HEK293 (cell line): Measurements from ENCODE around the gene GAPDHS.
A peak's percentile ranks its signal among the peaks of the same experiment; 100 is the strongest.

Source experiments
- CTCF ChIA-PET: fragments of 350-600 bp; formaldehyde crosslinking; extraction: SDS; loops from one replicate; lab custom pipeline; 2021; ENCODE audit warnings: antibody characterized with exemption; lab: Yijun Ruan, JAX
- POLR2A ChIA-PET: fragments of 300-600 bp; formaldehyde crosslinking; extraction: SDS; loops from one replicate; lab custom pipeline; 2020; ENCODE audit warnings: antibody characterized with exemption, inconsistent platforms; lab: Yijun Ruan, JAX
- H3K27ac ChIP-seq: fragments of 200-500 bp; sonication (Bioruptor generic); 2 replicates; pipeline ENCODE4 v1.5.1; 2014; ENCODE audit warnings: low read depth, low read length, control low read depth, inconsistent platforms; ENCODE audit errors: extremely low read depth
- H3K36me3 ChIP-seq, 2 experiments: fragments of 200-500 bp in 1 of 2; sonication (Bioruptor generic) in 1 of 2; 1 replicate in 1 of 2; 2 replicates in 1 of 2; pipeline ENCODE4 v1.5.1; 2014 to 2017; ENCODE audit warnings: inconsistent platforms in 2 of 2, low read length in 2 of 2; ENCODE audit not compliant: control insufficient read depth in 2 of 2, insufficient read depth in 1 of 2
- H3K4me1 ChIP-seq: fragments of 200-500 bp; sonication (Bioruptor generic); 2 replicates; pipeline ENCODE4 v1.5.1; 2014; ENCODE audit warnings: mild to moderate bottlenecking, low read length, inconsistent platforms; ENCODE audit not compliant: control insufficient read depth, insufficient read depth
- H3K4me3 ChIP-seq: 2 replicates; pipeline ENCODE4 v1.5.1; 2011; ENCODE audit warnings: low read depth, mild to moderate bottlenecking, control low read depth, low read length, moderate library complexity
- H3K9me3 ChIP-seq: fragments of 200-500 bp; sonication (Bioruptor generic); 2 replicates; pipeline ENCODE4 v1.5.1; 2014; ENCODE audit warnings: low read depth, low read length, inconsistent platforms; ENCODE audit not compliant: control insufficient read depth, insufficient read depth
- GLI4 ChIP-seq: fragments of 450-650 bp; formaldehyde crosslinking; IDR thresholded peaks from 2 replicates; pipeline ENCODE4 v1.5.1; 2016; ENCODE audit warnings: missing biosample characterization, missing genetic modification characterization
- KLF1 ChIP-seq: fragments of 450-650 bp; formaldehyde crosslinking; IDR thresholded peaks from 2 replicates; pipeline ENCODE4 v1.5.1; 2016; ENCODE audit warnings: missing biosample characterization, missing genetic modification characterization
- SCRT2 ChIP-seq: fragments of 450-650 bp; formaldehyde crosslinking; IDR thresholded peaks from 2 replicates; pipeline ENCODE4 v1.5.1; 2016; ENCODE audit warnings: missing biosample characterization, missing genetic modification characterization
- SETDB1 ChIP-seq: IDR thresholded peaks from one replicate; pipeline ENCODE4 v1.6.1; 2017; ENCODE audit warnings: mild to moderate bottlenecking, low read length, moderate library complexity, mixed read lengths; ENCODE audit not compliant: insufficient read length
- SP3 ChIP-seq: fragments of 450-650 bp; formaldehyde crosslinking; IDR thresholded peaks from 2 replicates; pipeline ENCODE4 v1.5.1; 2016; ENCODE audit warnings: missing biosample characterization, missing genetic modification characterization
- ZBTB44 ChIP-seq: fragments of 450-650 bp; IDR thresholded peaks from 2 replicates; pipeline ENCODE4 v1.5.1; 2018; ENCODE audit warnings: missing biosample characterization, mild to moderate bottlenecking, missing genetic modification characterization
- ZNF121 ChIP-seq: fragments of 450-650 bp; formaldehyde crosslinking; IDR thresholded peaks from 2 replicates; pipeline ENCODE4 v1.5.1; 2016; ENCODE audit warnings: missing biosample characterization, missing genetic modification characterization
- ZNF16 ChIP-seq: fragments of 450-650 bp; formaldehyde crosslinking; IDR thresholded peaks from 2 replicates; pipeline ENCODE4 v1.5.1; 2016; ENCODE audit warnings: low read depth, missing biosample characterization, missing genetic modification characterization
- ZNF2 ChIP-seq: fragments of 450-650 bp; formaldehyde crosslinking; IDR thresholded peaks from 2 replicates; pipeline ENCODE4 v1.5.1; 2016; ENCODE audit warnings: missing biosample characterization, missing genetic modification characterization
- ZNF302 ChIP-seq: fragments of 450-650 bp; formaldehyde crosslinking; IDR thresholded peaks from 2 replicates; pipeline ENCODE4 v1.5.1; 2016; ENCODE audit warnings: missing biosample characterization, missing genetic modification characterization, low read depth
- ZNF335 ChIP-seq: fragments of 450-650 bp; formaldehyde crosslinking; conservative IDR thresholded peaks from 2 replicates; pipeline ENCODE4 v1.5.1; 2016; ENCODE audit warnings: missing biosample characterization, missing genetic modification characterization
- ZNF366 ChIP-seq: fragments of 450-650 bp; formaldehyde crosslinking; conservative IDR thresholded peaks from 2 replicates; pipeline ENCODE4 v1.5.1; 2016; ENCODE audit warnings: missing biosample characterization, missing genetic modification characterization
- ZNF473 ChIP-seq: fragments of 450-650 bp; formaldehyde crosslinking; IDR thresholded peaks from 2 replicates; pipeline ENCODE4 v1.5.1; 2017; ENCODE audit warnings: missing biosample characterization, missing genetic modification characterization
- ZNF514 ChIP-seq: fragments of 450-650 bp; formaldehyde crosslinking; IDR thresholded peaks from 2 replicates; pipeline ENCODE4 v1.5.1; 2016; ENCODE audit warnings: missing biosample characterization, missing genetic modification characterization
- ZNF600 ChIP-seq: fragments of 450-650 bp; formaldehyde crosslinking; IDR thresholded peaks from 2 replicates; pipeline ENCODE4 v1.5.1; 2016; ENCODE audit warnings: missing biosample characterization, missing genetic modification characterization
- ZNF660 ChIP-seq: fragments of 450-650 bp; IDR thresholded peaks from 2 replicates; pipeline ENCODE4 v1.5.1; 2018; ENCODE audit warnings: missing biosample characterization, mild to moderate bottlenecking, missing genetic modification characterization
- ZNF747 ChIP-seq: fragments of 450-650 bp; formaldehyde crosslinking; IDR thresholded peaks from 2 replicates; pipeline ENCODE4 v1.5.1; 2016; ENCODE audit warnings: missing biosample characterization, missing genetic modification characterization
- ZNF76 ChIP-seq: fragments of 450-650 bp; formaldehyde crosslinking; IDR thresholded peaks from 2 replicates; pipeline ENCODE4; 2016; ENCODE audit warnings: low read depth, missing biosample characterization, missing genetic modification characterization, borderline replicate concordance
- ZNF776 ChIP-seq: fragments of 450-650 bp; formaldehyde crosslinking; IDR thresholded peaks from 2 replicates; pipeline ENCODE4 v1.5.0; 2017; ENCODE audit warnings: missing biosample characterization, missing genetic modification characterization, borderline replicate concordance
- ZNF843 ChIP-seq: fragments of 450-650 bp; formaldehyde crosslinking; IDR thresholded peaks from 2 replicates; pipeline ENCODE4 v1.5.1; 2016; ENCODE audit warnings: missing biosample characterization, missing genetic modification characterization
- TF ChIP-seq, protein P1 (sequence below): fragments of 450-650 bp; formaldehyde crosslinking; IDR thresholded peaks from 2 replicates; pipeline ENCODE4 v1.5.1; 2017; ENCODE audit warnings: missing biosample characterization, missing genetic modification characterization
- TF ChIP-seq, protein P2 (sequence below): IDR thresholded peaks from 2 replicates; pipeline ENCODE4 v1.6.1; 2011; ENCODE audit warnings: mild to moderate bottlenecking, low read depth, low read length, borderline replicate concordance

The GAPDHS gene

GRCh38 chr19:35495107-35496064 lies 37.9 kb upstream of the GAPDHS start (continued):
- TF ChIP-seq ZNF302 (tag by site-specific recombination) (no peak), ZNF335 (tag by site-specific recombination) (peak; percentile 36), ZNF660 (tag by site-specific recombination) (no peak; the same call in 1 of the 2 replicates), SETDB1 (no peak), ZNF2 (tag by site-specific recombination) (peak; percentile 87; the same call in 1 of the 2 replicates)

DNA sequence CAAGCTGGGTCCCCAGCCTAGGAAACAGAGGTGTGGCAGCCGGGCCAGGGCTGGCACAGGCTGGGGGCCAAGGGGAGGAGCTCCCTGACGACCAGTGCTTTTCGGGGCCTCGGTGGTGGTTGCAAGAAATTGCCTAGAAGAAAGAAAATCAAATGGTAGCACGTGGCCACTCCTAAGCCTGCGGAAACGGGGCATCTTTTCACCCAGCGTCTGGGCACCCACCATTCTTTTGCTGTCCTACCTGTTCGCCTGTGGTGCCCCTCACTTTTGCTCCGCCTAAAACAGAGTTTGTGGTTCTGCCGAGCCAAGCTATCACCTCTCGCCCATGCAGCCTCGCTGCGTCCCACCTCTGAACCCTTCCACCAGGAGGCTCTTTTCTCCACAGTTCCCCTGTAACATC lies 35.9 kb upstream of the GAPDHS start:
- H3K9me3 ChIP-seq, result no peaks in the 10 kb centered on the region
- TF ChIP-seq ZNF747 (tag by site-specific recombination) (no peak), ZNF600 (tag by site-specific recombination) (peak; percentile 53; the same call in 1 of the 2 replicates)
- POLR2A ChIA-PET, result interaction anchor here (0.5 to 1.8 kb wide), 4 partner anchors 10 to 145 kb away, joined by 3 to 10 read pairs (median 4); no protein-coding TSS in a partner anchor
- H3K27ac ChIP-seq, result no peak overlapping the region; the same call in 1 of the 2 replicates
- H3K4me1 ChIP-seq, result peaks cover 3% of the 10 kb centered on the region; the same call in 1 of the 2 replicates
- CTCF ChIA-PET, result interaction anchor here (0.5 to 8.4 kb wide), 20 partner anchors 8 to 1334 kb away, joined by 3 to 237 read pairs (median 4); partner anchors contain the start of gene FFAR3
- H3K36me3 ChIP-seq, result peaks cover 4 to 29% of the 10 kb centered on the region in 2 experiments
- no peak overlapping the region for H3K4me3 ChIP-seq

DNA sequence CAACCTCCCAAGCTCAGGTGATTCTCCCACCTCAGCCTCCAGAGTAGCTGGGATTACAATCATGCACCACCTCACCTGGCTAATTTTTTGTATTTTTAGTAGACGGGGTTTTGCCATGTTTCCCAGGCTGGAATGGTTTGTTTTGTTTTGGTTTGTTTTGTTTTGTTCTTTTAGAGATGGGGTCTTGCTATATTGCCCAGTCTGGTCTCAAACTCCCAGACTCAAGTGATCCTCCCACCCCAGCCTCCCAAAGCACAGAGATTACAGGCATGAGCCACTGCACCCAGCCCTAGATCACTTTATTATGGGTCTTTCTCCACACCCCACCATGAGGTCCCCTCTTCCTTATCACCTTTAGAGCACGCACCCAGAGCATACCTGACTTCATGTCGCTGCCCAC lies 35.0 kb upstream of the GAPDHS start:
- peaks cover 4 to 33% of the 10 kb centered on the region in 2 experiments for H3K36me3 ChIP-seq
- TF ChIP-seq ZNF121 (peak; percentile 100), ZNF366 (tag by site-specific recombination) (no peak)
- POLR2A ChIA-PET, result interaction anchor here (1.1 to 1.8 kb wide), 2 partner anchors 11 to 12 kb away, joined by 4 to 10 read pairs; no protein-coding TSS in a partner anchor
- no peaks in the 10 kb centered on the region for H3K9me3 ChIP-seq
- no peak overlapping the region for H3K27ac ChIP-seq
- no peak overlapping the region for H3K4me3 ChIP-seq
- peaks cover 3% of the 10 kb centered on the region; the same call in 1 of the 2 replicates for H3K4me1 ChIP-seq
- CTCF ChIA-PET, result interaction anchor here (0.7 to 8.4 kb wide), 8 partner anchors 8 to 353 kb away, joined by 3 to 237 read pairs (median 6); partner anchors contain the start of gene FFAR3

DNA sequence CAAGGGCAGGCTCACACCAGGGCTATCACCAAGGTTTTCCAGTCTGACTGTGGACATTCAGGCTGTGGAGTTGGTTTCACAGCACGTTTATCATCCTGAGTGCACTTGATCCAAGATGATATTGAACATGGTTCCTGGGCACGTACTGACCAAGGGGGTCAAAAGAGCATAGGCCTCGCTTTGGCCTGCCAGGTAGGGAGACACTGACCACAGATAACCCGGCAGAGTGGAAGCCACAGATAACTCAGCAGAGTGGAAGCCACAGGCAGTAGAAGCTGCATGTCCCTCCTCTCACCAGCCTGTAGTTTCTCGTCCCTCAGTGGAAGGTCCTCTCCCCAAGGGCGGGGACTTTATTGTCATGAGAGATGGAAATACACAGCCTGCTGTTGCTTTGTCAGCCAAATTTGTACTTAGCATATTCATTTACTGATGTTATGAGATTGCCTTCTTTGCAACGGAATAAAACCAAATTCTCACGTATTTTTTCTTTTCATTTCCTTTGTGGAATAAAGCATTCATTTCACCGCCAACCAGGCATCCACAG lies 34.2 kb upstream of the GAPDHS start:
- no peak for TF ChIP-seq SETDB1
- TF ChIP-seq ZBTB44 (tag by site-specific recombination), result no peak
- no peak for TF ChIP-seq ZNF843 (tag by site-specific recombination)
- TF ChIP-seq GLI4, result no peak
- TF ChIP-seq ZNF16 (tag by site-specific recombination), result no peak
- TF ChIP-seq SCRT2 (tag by site-specific recombination), result no peak
- no peak for TF ChIP-seq ZNF776 (tag by site-specific recombination)
- TF ChIP-seq ZNF747 (tag by site-specific recombination), result no peak
- TF ChIP-seq KLF1 (tag by site-specific recombination), result no peak
- TF ChIP-seq ZNF514 (tag by site-specific recombination), result no peak
- TF ChIP-seq SP3 (tag by site-specific recombination), result no peak
- no peak for TF ChIP-seq ZNF473 (tag by site-specific recombination)
- TF ChIP-seq, protein P1, sequence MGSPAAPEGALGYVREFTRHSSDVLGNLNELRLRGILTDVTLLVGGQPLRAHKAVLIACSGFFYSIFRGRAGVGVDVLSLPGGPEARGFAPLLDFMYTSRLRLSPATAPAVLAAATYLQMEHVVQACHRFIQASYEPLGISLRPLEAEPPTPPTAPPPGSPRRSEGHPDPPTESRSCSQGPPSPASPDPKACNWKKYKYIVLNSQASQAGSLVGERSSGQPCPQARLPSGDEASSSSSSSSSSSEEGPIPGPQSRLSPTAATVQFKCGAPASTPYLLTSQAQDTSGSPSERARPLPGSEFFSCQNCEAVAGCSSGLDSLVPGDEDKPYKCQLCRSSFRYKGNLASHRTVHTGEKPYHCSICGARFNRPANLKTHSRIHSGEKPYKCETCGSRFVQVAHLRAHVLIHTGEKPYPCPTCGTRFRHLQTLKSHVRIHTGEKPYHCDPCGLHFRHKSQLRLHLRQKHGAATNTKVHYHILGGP (tag by site-specific recombination), result no peak
- no peak for TF ChIP-seq ZNF121
- TF ChIP-seq, protein P2, sequence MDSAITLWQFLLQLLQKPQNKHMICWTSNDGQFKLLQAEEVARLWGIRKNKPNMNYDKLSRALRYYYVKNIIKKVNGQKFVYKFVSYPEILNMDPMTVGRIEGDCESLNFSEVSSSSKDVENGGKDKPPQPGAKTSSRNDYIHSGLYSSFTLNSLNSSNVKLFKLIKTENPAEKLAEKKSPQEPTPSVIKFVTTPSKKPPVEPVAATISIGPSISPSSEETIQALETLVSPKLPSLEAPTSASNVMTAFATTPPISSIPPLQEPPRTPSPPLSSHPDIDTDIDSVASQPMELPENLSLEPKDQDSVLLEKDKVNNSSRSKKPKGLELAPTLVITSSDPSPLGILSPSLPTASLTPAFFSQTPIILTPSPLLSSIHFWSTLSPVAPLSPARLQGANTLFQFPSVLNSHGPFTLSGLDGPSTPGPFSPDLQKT, result no peak
- TF ChIP-seq ZNF76, result no peak
- Histone ChIP-seq H3K36me3 (peaks cover 4 to 34% of the 10 kb centered on the region in 2 experiments), H3K4me1 (peaks cover 3% of the 10 kb centered on the region; the same call in 1 of the 2 replicates), H3K9me3 (no peaks in the 10 kb centered on the region), H3K27ac (no peak overlapping the region), H3K4me3 (no peak overlapping the region)
- CTCF ChIA-PET, result no interaction called here
- POLR2A ChIA-PET, result no interaction called here
